Lower leg skin (tissue), 3 donors: ENCODE data around the gene NCKAP5.

Experiments
- CTCF ChIP-seq, 3 donors: fragments of 450-650 bp; IDR thresholded peaks; one replicate each; pipeline ENCODE4 v1.5.1; 2016; ENCODE audit warnings: antibody characterized with exemption in 3 of 3, mild to moderate bottlenecking in 3 of 3, moderate library complexity in 2 of 3
- POLR2A ChIP-seq, 2 donors: fragments of 450-650 bp; IDR thresholded peaks; one replicate each; pipeline ENCODE4 v1.6.1; 2016 to 2017; ENCODE audit warnings: antibody characterized with exemption in 2 of 2, mild to moderate bottlenecking in 1 of 2, moderate library complexity in 1 of 2

GRCh38 chr2:132974467-132975095, 593.7 kb downstream of the NCKAP5 start:
- no peak for TF ChIP-seq POLR2A (IDR thresholded peaks at IDR 0.05)
- TF ChIP-seq CTCF (IDR thresholded peaks at IDR 0.05): no peak
